DOHH2 (cell line): ENCODE measurements around the gene KRTDAP.
"Not testable (repeated sequence)": the region's sequence is repeated elsewhere in the genome, so short reads cannot be mapped to it uniquely, and the experiment has no call there.

Experiments
- H3F3A ChIP-seq: fragments of 200-600 bp; sonication (generic), shearing (Covaris generic); 2 replicates; pipeline ENCODE4 v1.6.0; 2016; ENCODE audit warnings: antibody characterized with exemption, mild to moderate bottlenecking; ENCODE audit not compliant: control insufficient read depth, insufficient read depth
- H3K27ac ChIP-seq: fragments of 200-600 bp; sonication (generic); 2 replicates; pipeline ENCODE4 v1.5.1; 2014; ENCODE audit warnings: low read depth, mild to moderate bottlenecking, low read length, moderate library complexity
- H3K27me3 ChIP-seq: fragments of 200-600 bp; sonication (generic); 2 replicates; pipeline ENCODE4 v1.6.1; 2014; ENCODE audit warnings: mild to moderate bottlenecking, low read length, mixed read lengths; ENCODE audit not compliant: control insufficient read depth
- H3K36me3 ChIP-seq: fragments of 200-600 bp; sonication (generic); 2 replicates; pipeline ENCODE4 v1.6.1; 2014; ENCODE audit warnings: mild to moderate bottlenecking, low read length, moderate library complexity, mixed read lengths; ENCODE audit not compliant: control insufficient read depth
- H3K4me1 ChIP-seq: fragments of 200-600 bp; sonication (generic); 2 replicates; pipeline ENCODE4 v1.6.1; 2014; ENCODE audit warnings: mild to moderate bottlenecking, low read length, mixed read lengths; ENCODE audit not compliant: control insufficient read depth
- H3K4me2 ChIP-seq: fragments of 200-600 bp; sonication (generic); 2 replicates; pipeline ENCODE4 v1.6.0; 2014; ENCODE audit warnings: mild to moderate bottlenecking, low read length, moderate library complexity
- H3K4me3 ChIP-seq: fragments of 200-600 bp; sonication (generic); 2 replicates; pipeline ENCODE4 v1.5.1; 2014; ENCODE audit warnings: mild to moderate bottlenecking, low read length, mixed read lengths
- H3K79me2 ChIP-seq: fragments of 200-600 bp; sonication (generic); 2 replicates; pipeline ENCODE4 v1.6.1; 2014; ENCODE audit warnings: mild to moderate bottlenecking, low read length, mixed read lengths; ENCODE audit not compliant: control insufficient read depth
- H3K9me2 ChIP-seq: fragments of 200-600 bp; sonication (generic); replicated peaks from 2 replicates; pipeline ENCODE4 v1.6.1; 2014; ENCODE audit warnings: mild to moderate bottlenecking, low read length, mixed read lengths; ENCODE audit not compliant: control insufficient read depth
- H3K9me3 ChIP-seq: fragments of 200-600 bp; sonication (generic); 2 replicates; pipeline ENCODE4 v1.6.1; 2014; ENCODE audit warnings: antibody characterized with exemption, low read length, mixed read lengths; ENCODE audit not compliant: control insufficient read depth, insufficient read depth
- H4K20me1 ChIP-seq: fragments of 200-600 bp; sonication (generic); 2 replicates; pipeline ENCODE4 v1.6.0; 2014; ENCODE audit warnings: low read depth, mild to moderate bottlenecking, antibody characterized with exemption, low read length, moderate library complexity; ENCODE audit not compliant: control insufficient read depth, insufficient read depth
- EZH2phosphoT487 ChIP-seq: fragments of 200-600 bp; sonication (generic); IDR thresholded peaks from 2 replicates; pipeline ENCODE4 v1.6.1; 2017; ENCODE audit warnings: borderline replicate concordance, mild to moderate bottlenecking, antibody characterized with exemption, low read length, moderate library complexity, mixed read lengths
- TF ChIP-seq, protein P1 (sequence below): fragments of 200-600 bp; sonication (generic); IDR thresholded peaks from one replicate; pipeline ENCODE4 v1.5.1; 2014; ENCODE audit warnings: antibody characterized with exemption, mild to moderate bottlenecking, low read depth, low read length; ENCODE audit not compliant: poor library complexity, severe bottlenecking

Gene KRTDAP

DNA sequence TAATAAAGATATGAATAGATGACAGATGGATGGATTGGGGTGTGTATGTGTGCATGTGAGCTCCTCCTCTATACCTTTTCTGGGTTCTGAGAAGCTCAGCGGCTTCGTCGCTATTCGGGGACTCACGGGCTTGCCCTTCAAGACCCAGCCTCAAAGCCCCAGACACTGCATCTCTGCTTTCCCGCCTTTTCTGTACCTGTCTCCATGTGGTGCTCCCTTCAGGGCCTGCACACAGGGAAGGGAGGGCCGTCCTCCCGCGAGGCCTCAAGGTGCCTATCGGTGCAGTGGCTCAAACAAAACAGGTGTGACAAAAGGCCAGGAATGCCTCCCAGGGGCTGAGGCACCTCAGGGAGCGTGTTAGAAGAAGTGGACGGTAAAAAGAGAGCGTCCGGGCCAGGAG, 16.2 kb downstream of the KRTDAP start:
- H3K36me3 ChIP-seq = no peaks in the 10 kb centered on the region
- H3F3A ChIP-seq = 0 out of 2 replicates have a peak, but pooled peaks cover 2% of the 10 kb centered on the region
- no peaks in the 10 kb centered on the region for H3K9me2 ChIP-seq
- no peaks in the 10 kb centered on the region for H3K4me1 ChIP-seq
- H3K79me2 ChIP-seq = no peaks in the 10 kb centered on the region
- no peak overlapping the region for H3K4me2 ChIP-seq
- no peak overlapping the region for H3K27ac ChIP-seq
- no peak overlapping the region for H3K4me3 ChIP-seq
- no peaks in the 10 kb centered on the region for H4K20me1 ChIP-seq
- no peaks in the 10 kb centered on the region for H3K9me3 ChIP-seq
- H3K27me3 ChIP-seq = peaks cover 23% of the 10 kb centered on the region
- TF ChIP-seq EZH2phosphoT487 = no peak
- TF ChIP-seq, protein P1, sequence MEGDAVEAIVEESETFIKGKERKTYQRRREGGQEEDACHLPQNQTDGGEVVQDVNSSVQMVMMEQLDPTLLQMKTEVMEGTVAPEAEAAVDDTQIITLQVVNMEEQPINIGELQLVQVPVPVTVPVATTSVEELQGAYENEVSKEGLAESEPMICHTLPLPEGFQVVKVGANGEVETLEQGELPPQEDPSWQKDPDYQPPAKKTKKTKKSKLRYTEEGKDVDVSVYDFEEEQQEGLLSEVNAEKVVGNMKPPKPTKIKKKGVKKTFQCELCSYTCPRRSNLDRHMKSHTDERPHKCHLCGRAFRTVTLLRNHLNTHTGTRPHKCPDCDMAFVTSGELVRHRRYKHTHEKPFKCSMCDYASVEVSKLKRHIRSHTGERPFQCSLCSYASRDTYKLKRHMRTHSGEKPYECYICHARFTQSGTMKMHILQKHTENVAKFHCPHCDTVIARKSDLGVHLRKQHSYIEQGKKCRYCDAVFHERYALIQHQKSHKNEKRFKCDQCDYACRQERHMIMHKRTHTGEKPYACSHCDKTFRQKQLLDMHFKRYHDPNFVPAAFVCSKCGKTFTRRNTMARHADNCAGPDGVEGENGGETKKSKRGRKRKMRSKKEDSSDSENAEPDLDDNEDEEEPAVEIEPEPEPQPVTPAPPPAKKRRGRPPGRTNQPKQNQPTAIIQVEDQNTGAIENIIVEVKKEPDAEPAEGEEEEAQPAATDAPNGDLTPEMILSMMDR = no peak

DNA sequence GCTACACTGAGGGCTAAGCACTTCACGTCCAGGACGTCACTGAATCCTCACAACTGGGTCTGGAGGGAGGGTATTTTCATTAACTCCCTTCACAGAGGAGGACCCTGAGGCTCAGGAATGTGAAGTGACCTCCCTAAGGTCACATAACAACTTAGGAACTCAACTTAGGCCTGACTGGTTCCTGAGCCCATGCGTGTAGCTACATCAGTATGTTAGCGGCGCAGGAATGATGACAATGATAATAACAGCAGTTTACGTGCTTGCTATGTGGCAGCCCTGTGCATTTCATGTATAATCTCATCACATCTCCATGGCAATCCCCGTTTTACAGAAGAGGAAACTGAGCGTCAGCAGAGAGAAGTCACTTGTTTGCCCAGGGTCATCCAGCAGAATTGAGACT, 18.3 kb downstream of the KRTDAP start:
- Histone ChIP-seq H3K4me1 (no peaks in the 10 kb centered on the region), H3K9me2 (no peaks in the 10 kb centered on the region), H3K36me3 (no peaks in the 10 kb centered on the region), H3K27me3 (peaks cover 39% of the 10 kb centered on the region), H3K9me3 (no peaks in the 10 kb centered on the region), H3K27ac (no peak overlapping the region), H3K79me2 (no peaks in the 10 kb centered on the region), H3F3A (no peaks in the 10 kb centered on the region), H4K20me1 (0 out of 2 replicates have a peak, but pooled peaks cover 2% of the 10 kb centered on the region), H3K4me3 (no peak overlapping the region), H3K4me2 (no peak overlapping the region)
- no peak for TF ChIP-seq EZH2phosphoT487
- TF ChIP-seq, protein P1 = no peak

DNA sequence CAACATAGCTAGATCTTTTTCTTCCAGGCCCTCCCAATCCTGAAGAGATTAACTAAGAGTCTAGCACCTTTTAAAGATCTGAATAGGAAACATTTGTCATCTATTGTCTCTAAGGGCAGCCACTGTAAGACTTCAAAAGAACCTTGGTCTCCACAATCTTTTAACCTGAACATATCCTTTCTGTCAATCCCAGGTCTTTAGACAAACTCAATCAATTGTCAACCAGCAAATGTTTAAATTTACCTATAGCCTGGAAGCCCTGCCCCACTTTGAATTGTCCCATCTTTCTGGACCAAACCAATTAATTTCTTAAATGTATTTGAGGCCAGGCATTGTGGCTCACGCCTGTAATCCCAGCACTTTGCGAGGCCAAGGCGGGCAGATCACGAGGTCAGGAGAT, 19.2 kb downstream of the KRTDAP start:
- not testable (repeated sequence) for H3F3A ChIP-seq, H3K36me3 ChIP-seq, H3K9me2 ChIP-seq, H3K27ac ChIP-seq, H3K4me3 ChIP-seq, H3K79me2 ChIP-seq, H3K4me1 ChIP-seq, H3K9me3 ChIP-seq, H3K4me2 ChIP-seq, H4K20me1 ChIP-seq
- H3K27me3 ChIP-seq = peaks cover 48% of the 10 kb centered on the region

DNA sequence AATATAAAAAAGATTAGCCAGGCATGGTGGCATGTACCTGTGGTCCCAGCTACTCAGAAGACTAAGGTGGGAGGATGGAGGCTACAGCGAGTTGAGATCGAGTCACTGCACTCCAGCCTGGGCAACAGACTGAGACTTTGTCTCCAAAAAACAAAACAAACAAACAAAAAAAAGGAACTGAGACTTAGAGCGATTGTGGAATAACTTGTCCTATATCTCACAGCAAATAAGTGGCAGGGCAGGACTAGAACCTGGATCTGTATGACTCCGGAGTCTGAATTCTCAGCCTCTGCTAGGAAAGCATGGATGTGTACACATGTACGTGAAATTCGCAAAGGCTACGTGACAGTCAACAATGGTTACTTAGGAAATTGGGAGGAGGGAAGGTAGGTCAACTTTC, 20.1 kb downstream of the KRTDAP start:
- Histone ChIP-seq H3K4me1 (no peaks in the 10 kb centered on the region), H3K4me2 (no peak overlapping the region), H4K20me1 (peaks cover 2% of the 10 kb centered on the region; the same call in 1 of the 2 replicates), H3K27me3 (peaks cover 49% of the 10 kb centered on the region), H3F3A (no peaks in the 10 kb centered on the region), H3K36me3 (no peaks in the 10 kb centered on the region), H3K9me2 (no peaks in the 10 kb centered on the region), H3K9me3 (no peaks in the 10 kb centered on the region), H3K27ac (no peak overlapping the region), H3K4me3 (no peak overlapping the region), H3K79me2 (no peaks in the 10 kb centered on the region)
- no peak for TF ChIP-seq EZH2phosphoT487
- TF ChIP-seq, protein P1 = no peak
